ENCODE data around the gene GALNT2.

GRCh38 chr1:230303069-230303468 is 236.0 kb downstream of the GALNT2 start:
- TF ChIP-seq, protein P1, sequence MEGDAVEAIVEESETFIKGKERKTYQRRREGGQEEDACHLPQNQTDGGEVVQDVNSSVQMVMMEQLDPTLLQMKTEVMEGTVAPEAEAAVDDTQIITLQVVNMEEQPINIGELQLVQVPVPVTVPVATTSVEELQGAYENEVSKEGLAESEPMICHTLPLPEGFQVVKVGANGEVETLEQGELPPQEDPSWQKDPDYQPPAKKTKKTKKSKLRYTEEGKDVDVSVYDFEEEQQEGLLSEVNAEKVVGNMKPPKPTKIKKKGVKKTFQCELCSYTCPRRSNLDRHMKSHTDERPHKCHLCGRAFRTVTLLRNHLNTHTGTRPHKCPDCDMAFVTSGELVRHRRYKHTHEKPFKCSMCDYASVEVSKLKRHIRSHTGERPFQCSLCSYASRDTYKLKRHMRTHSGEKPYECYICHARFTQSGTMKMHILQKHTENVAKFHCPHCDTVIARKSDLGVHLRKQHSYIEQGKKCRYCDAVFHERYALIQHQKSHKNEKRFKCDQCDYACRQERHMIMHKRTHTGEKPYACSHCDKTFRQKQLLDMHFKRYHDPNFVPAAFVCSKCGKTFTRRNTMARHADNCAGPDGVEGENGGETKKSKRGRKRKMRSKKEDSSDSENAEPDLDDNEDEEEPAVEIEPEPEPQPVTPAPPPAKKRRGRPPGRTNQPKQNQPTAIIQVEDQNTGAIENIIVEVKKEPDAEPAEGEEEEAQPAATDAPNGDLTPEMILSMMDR (IDR thresholded peaks at IDR 0.05; ENCODE audit: borderline replicate concordance, extremely low read depth, low read length, poor library complexity, severe bottlenecking), result no peak
- no peak for TF ChIP-seq EZH2 (IDR thresholded peaks at IDR 0.05; ENCODE audit: borderline replicate concordance, low read depth, low read length, severe bottlenecking)

Data from DND-41 (cell line).